ENCODE results near the gene KLHL22.
"Not testable (repeated sequence)": the region's sequence is repeated elsewhere in the genome, so short reads cannot be mapped to it uniquely, and the experiment has no call there.

The KLHL22 gene

GRCh38 chr22:20499769-20500168, 4.2 kb upstream of the KLHL22 start:
- no peak for DNase-seq

- DNase-seq = no peak
These were observed 3.3 kb upstream of the KLHL22 start for GRCh38 chr22:20498913-20499312.

GRCh38 chr22:20497426-20497825, 1.8 kb upstream of the KLHL22 start:
- DNase-seq = no peak

GRCh38 chr22:20495861-20496681, 476 bp upstream of the KLHL22 start:
- DNase-seq = peak; percentile 95

- no peak for DNase-seq
These were observed 4.2 kb downstream of the KLHL22 start for GRCh38 chr22:20491346-20491745.

GRCh38 chr22:20490941-20491307, 4.7 kb downstream of the KLHL22 start:
- DNase-seq = no peak

- DNase-seq = no peak
These were observed 5.2 kb downstream of the KLHL22 start for GRCh38 chr22:20490183-20490940.

GRCh38 chr22:20488946-20489345, 6.6 kb downstream of the KLHL22 start:
- DNase-seq = no peak

GRCh38 chr22:20487715-20488114, 7.9 kb downstream of the KLHL22 start:
- no peak for DNase-seq

- no peak for DNase-seq
These were observed 9.4 kb downstream of the KLHL22 start for GRCh38 chr22:20486229-20486628.

DNA sequence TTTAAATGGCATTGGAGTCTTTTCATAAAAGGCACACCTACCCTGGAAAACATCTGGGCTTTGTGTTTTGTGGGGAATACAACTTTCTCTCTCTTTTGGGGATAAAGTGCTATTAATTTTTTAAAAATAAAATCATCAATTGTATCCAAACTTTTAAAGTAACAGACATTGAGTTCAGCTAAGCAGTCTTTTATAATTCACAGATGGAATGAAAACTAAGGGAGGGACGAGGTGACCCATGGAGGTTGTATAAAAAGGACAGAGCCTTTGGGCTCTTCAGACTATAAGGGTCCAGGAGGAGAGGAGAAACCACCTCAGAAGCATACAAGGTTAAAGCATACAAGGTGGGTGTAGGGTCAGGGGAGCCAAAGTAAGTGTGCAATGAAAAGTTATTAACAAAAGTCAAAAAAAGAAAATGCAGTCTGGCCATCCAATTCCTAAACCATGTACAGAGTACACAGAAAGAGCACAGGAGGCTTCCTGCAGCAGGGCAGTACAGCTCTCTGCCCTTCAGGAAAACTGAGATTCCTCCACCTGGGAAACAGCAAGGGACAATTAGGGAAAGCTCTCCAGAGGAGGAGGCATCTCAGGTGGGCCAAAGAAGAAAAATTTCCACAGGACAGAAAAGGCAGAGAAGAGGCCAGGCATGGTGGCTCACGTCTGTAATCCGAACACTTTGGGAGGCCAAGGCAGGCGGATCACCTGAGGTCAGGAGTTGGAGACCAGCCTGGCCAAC, 10.5 kb downstream of the KLHL22 start:
- no peak for DNase-seq

DNA sequence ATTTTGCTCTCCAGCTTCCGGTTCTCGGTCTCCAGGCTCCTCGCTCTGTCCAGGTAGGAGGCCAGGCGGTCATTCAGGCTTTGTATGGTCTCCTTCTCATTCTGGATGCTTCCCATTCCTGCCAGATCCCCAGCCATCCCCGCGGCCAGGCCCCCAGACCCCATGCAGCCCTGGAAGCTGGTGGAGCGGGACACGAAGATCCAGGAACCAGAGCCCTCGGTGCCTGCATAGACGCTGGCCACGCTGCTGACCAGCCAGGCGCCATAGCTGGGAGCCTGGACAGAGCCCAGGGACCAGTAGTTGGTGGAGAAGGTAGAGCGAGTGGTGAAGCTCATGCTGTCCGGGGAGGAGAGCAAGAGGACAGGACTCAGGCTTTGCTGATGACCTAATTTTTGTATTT, 11.8 kb downstream of the KLHL22 start:
- no peak for DNase-seq

- DNase-seq = not testable (repeated sequence)
These were observed 12.5 kb downstream of the KLHL22 start for GRCh38 chr22:20483143-20483506.

DNA sequence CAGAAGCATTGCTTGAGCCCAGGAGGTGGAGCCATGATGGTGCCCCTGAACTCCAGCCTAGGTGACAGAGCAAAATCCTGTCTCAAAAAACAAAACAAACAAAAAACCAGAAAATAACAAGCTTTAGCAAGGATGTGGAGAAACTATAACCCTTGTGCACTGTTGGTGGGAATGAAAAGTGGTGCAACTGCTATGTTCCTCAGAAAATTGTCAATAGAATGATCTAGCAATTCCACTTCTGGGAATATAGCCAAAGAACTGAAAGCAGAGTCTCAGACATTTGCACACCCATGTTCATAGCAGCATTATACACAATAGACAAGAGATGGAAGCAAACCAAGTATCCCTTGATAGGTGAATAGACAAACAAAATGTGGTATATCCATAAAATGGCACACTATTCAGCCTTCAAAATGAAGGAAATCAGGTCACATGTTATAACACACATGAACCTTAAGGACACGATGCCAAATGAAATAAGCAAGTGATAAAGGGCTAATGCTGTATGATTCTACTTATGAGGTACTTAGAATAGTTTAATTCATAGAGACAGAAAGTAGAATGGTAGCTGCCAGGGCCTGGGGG, 15.9 kb downstream of the KLHL22 start:
- no peak for DNase-seq

- not testable (repeated sequence) for DNase-seq
These were observed 17.5 kb downstream of the KLHL22 start for GRCh38 chr22:20478059-20478458.

DNA sequence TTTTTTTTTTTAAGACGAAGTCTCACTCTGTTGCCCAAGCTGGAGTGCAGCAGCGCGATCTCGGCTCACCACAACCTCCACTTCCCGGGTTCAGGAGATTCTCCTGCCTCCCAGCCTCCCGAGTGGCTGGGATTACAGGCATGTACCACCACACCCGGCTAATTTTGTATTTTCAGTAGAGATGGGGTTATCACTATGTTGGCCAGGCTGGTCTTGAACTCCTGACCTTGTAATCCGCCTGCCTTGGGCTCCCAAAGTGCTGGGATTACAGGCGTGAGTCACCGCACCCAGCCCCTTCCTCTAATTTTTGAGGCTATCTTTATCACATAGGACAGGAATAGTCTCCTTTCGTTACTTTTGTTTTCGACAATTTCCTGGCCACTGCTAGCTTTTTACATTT, 20.0 kb downstream of the KLHL22 start:
- DNase-seq = not testable (repeated sequence)

DNA sequence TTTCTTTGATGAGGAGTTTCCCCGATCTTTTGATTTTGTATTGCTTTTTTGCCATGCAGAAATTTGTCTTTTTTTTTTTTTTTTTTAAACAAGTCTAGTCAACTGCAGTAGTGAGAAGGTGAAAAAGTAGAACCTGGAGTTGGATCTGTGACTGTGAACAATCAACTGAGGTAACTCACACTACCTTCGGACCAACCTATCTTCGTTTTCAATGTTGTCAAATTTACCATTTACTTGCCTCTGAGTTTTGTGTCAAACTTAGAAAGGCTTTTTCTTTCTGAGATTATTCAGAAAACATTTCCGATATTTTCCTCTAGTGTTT, 20.5 kb downstream of the KLHL22 start:
- no peak for DNase-seq

GRCh38 chr22:20472629-20473442, 22.8 kb downstream of the KLHL22 start:
- no peak for DNase-seq

GRCh38 chr22:20471126-20471833, 24.3 kb downstream of the KLHL22 start:
- peak; percentile 34 for DNase-seq

DNA sequence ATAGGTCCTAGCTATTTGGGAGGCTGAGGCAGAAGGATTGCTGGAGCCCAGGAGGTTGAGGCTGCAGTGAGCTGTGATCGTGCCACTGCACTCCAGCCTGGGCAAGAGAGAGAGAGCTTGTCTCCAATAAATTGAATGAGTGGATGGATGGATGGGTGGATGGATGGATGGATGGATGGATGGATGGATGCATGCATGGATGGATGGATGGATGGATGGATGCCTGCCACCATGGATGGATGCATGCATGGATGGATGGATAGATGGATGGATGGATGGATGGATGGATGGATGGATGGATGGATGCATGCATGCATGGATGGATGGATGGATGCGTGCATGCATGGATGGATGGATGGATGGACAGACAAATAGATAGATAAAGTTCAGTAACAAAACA, 25.1 kb downstream of the KLHL22 start:
- DNase-seq = not testable (repeated sequence)

- no peak for DNase-seq
These were observed 26.3 kb downstream of the KLHL22 start for GRCh38 chr22:20469110-20469868.

Measured in islet precursor cell (in vitro differentiated cells).